D721Med (cell line): ENCODE results near the gene NDUFAF8.

Experiments used
- DNase-seq: peaks from one replicate; pipeline ENCODE4 v3.0.0; 2011; ENCODE audit warnings: low spot score; ENCODE audit not compliant: insufficient read length
- FAIRE-seq: peaks from 2 replicates; lab custom pipeline; 2011; peaks lifted over from hg19 to GRCh38; lab: Jason Lieb, UNC
- CTCF ChIP-seq: IDR thresholded peaks from 2 replicates; pipeline ENCODE4 v1.5.1; 2012; ENCODE audit warnings: mild to moderate bottlenecking, control low read depth; ENCODE audit not compliant: insufficient read depth; ENCODE audit errors: missing control alignments

Gene NDUFAF8

GRCh38 chr17:81285894-81286293 is 46.8 kb downstream of the NDUFAF8 start:
- TF ChIP-seq CTCF, result no peak
- no peak for FAIRE-seq

GRCh38 chr17:81286491-81287145 is 47.5 kb downstream of the NDUFAF8 start:
- TF ChIP-seq CTCF, result no peak
- DNase-seq (no peak), FAIRE-seq (no peak)

More at GRCh38 chr17:81285894-81286293, 46.8 kb downstream of the NDUFAF8 start:
- no peak for DNase-seq

GRCh38 chr17:81287152-81287551 is 48.0 kb downstream of the NDUFAF8 start:
- DNase-seq (no peak), FAIRE-seq (no peak)
- no peak for TF ChIP-seq CTCF

- FAIRE-seq (no peak), DNase-seq (no peak)
- TF ChIP-seq CTCF, result no peak
Measured at GRCh38 chr17:81287741-81288430, 48.8 kb downstream of the NDUFAF8 start.

- DNase-seq (no peak), FAIRE-seq (no peak)
- TF ChIP-seq CTCF, result no peak
Measured at GRCh38 chr17:81288715-81289114, 49.6 kb downstream of the NDUFAF8 start.

GRCh38 chr17:81289627-81290026 is 50.5 kb downstream of the NDUFAF8 start:
- FAIRE-seq (no peak), DNase-seq (no peak)
- no peak for TF ChIP-seq CTCF

DNA sequence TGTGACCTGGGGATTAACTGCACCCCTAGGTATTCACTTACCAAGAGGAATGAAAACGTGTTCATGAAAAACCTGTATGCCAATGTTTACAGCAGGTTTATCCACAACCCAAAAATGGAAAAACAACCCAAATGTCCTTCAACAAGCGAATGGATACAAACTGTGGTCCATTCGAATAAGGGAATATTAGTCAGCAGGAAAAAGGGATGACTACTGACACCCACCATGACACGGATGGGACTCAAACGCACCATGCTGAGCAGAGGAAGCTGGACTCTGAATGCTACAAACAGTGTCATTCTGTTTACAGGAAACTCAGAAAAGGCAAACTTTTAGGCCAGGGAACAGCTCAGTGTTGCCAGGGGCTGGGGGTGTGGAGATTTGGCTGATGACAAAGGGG is 51.1 kb downstream of the NDUFAF8 start:
- no peak for FAIRE-seq
- TF ChIP-seq CTCF, result no peak
- DNase-seq, result no peak
